Activated naive CD4-positive, alpha-beta T cell treated with anti-CD3 and anti-CD28 coated beads, Interleukin-2, amount 50 U/mL, for 72 hours (primary cell): ENCODE measurements around the gene CREG2. TPM values are rescaled to one million over a fixed set of nuclear protein-coding genes. Genes with fewer than 3 reads are reported as not detected.

Experiments used
- total RNA-seq, 2 donors: library from RNA; stranded (reverse); gene quantifications; one replicate each; pipeline ENCODE4 v1.2.3, GENCODE V29; 2022

CREG2 gene
- total RNA-seq, 2 donors from 2014 or later: not detected

Other genes with a start within 250 kb of the CREG2 start
- gene TBC1D8, start 236.1 kb downstream of the CREG2 start, total RNA-seq: 10 to 100 TPM in 1 of 2 donors, 1 to 10 TPM in 1; 2.6 to 12.1 TPM
- gene CNOT11, start 134.6 kb downstream of the CREG2 start, total RNA-seq: 10 to 100 TPM; 46.1 to 56.4 TPM
- gene RNF149, start 78.8 kb downstream of the CREG2 start, total RNA-seq: 10 to 100 TPM; 46.8 to 54.1 TPM
- 1 to 10 TPM in 1 of 2 donors, under 1 TPM in 1; 0.76 to 1.9 TPM for gene RFX8, start 87.6 kb upstream of the CREG2 start, total RNA-seq